GM21723 (cell line): ENCODE measurements around the gene GPX5.
"Not testable (repeated sequence)": the region's sequence is repeated elsewhere in the genome, so short reads cannot be mapped to it uniquely, and the experiment has no call there.

Experiments used
- ATAC-seq: cut with Tn5 transposase; IDR thresholded peaks from one replicate; pipeline ENCODE4 v1.9.1; 2021; ENCODE audit warnings: mild to moderate bottlenecking, moderate library complexity; ENCODE audit not compliant: unreplicated experiment

Gene GPX5

GRCh38 chr6:28511628-28512300, 13.9 kb upstream of the GPX5 start:
- no peak for ATAC-seq

GRCh38 chr6:28512387-28512786, 13.3 kb upstream of the GPX5 start:
- not testable (repeated sequence) for ATAC-seq

- no peak for ATAC-seq
Measured at GRCh38 chr6:28515676-28516075, 10.0 kb upstream of the GPX5 start, which contains the start of gene GPX6. Gene GPX6 (minus strand): TSS chr6:28515793. CDS start chr6:28515743, 50 bp downstream.

- ATAC-seq = no peak
Measured at GRCh38 chr6:28517964-28518363, 7.7 kb upstream of the GPX5 start.

- no peak for ATAC-seq
Measured at GRCh38 chr6:28522594-28523240, 3.0 kb upstream of the GPX5 start.

- no peak for ATAC-seq
Measured at GRCh38 chr6:28523241-28523622, 2.4 kb upstream of the GPX5 start.

GRCh38 chr6:28530777-28531176, 5.1 kb downstream of the GPX5 start:
- no peak for ATAC-seq

GRCh38 chr6:28531479-28532128, 5.9 kb downstream of the GPX5 start:
- ATAC-seq = no peak

- no peak for ATAC-seq
Measured at GRCh38 chr6:28534306-28534705, 8.6 kb downstream of the GPX5 start.

- no peak for ATAC-seq
Measured at GRCh38 chr6:28534875-28535274, 9.2 kb downstream of the GPX5 start.

- no peak for ATAC-seq
Measured at GRCh38 chr6:28537065-28537464, 11.4 kb downstream of the GPX5 start.

GRCh38 chr6:28537509-28538140, 11.9 kb downstream of the GPX5 start:
- ATAC-seq = no peak

- no peak for ATAC-seq
Measured at GRCh38 chr6:28541996-28542395, 16.3 kb downstream of the GPX5 start.

GRCh38 chr6:28542440-28543296, 17.0 kb downstream of the GPX5 start:
- peak; percentile 75 for ATAC-seq

GRCh38 chr6:28543651-28544610, 18.2 kb downstream of the GPX5 start:
- ATAC-seq = no peak

GRCh38 chr6:28545955-28546354, 20.3 kb downstream of the GPX5 start:
- ATAC-seq = no peak

- not testable (repeated sequence) for ATAC-seq
Measured at GRCh38 chr6:28547003-28547402, 21.3 kb downstream of the GPX5 start.

- ATAC-seq = no peak
Measured at GRCh38 chr6:28551891-28552666, 26.4 kb downstream of the GPX5 start.
